Endothelial cell of umbilical vein (primary cell): ENCODE results near the gene DDX54. TPM values are rescaled to one million over a fixed set of nuclear protein-coding genes. Genes with fewer than 3 reads are reported as not detected.

ENCODE experiments used
- BruUV-seq: library from RNA; stranded (reverse); fragments of 400-500 nt; replicated peaks from 2 replicates; lab custom pipeline; 2021; lab: Mats Ljungman, UMichigan
- CTCF ChIA-PET: fragments of 300-600, 350-600 bp; sonication (Branson Sonifier 250); formaldehyde crosslinking; loops from one replicate; lab custom pipeline; 2021; ENCODE audit warnings: antibody characterized with exemption, inconsistent platforms; lab: Charles Lee
- POLR2A ChIA-PET: fragments of 300-600, 350-600 bp; sonication (Branson Sonifier 250); formaldehyde crosslinking; loops from one replicate; lab custom pipeline; 2021; ENCODE audit warnings: antibody characterized with exemption, inconsistent platforms; lab: Charles Lee
- DNase-seq: peaks from one replicate; pipeline ENCODE4 v3.0.0-alpha.2; 2011; ENCODE audit warnings: low read depth, low spot score
- FAIRE-seq: peaks from 2 replicates; lab custom pipeline; 2011; peaks lifted over from hg19 to GRCh38; lab: Jason Lieb, UNC
- H2AFZ ChIP-seq: 2 replicates; pipeline ENCODE4 v1.6.0; 2012; ENCODE audit warnings: low read depth, low read length, control low read depth, inconsistent platforms
- H3K27ac ChIP-seq: 2 replicates; pipeline ENCODE4 v1.5.1; 2011; ENCODE audit warnings: low read depth, mild to moderate bottlenecking, control low read depth, low read length, moderate library complexity; ENCODE audit not compliant: insufficient read depth
- H3K27me3 ChIP-seq, 2 experiments: 2 replicates each; pipeline versions ENCODE4 v1.6.0 to v1.6.1; 2011; ENCODE audit warnings: low read length in 2 of 2, mixed read lengths in 1 of 2; ENCODE audit not compliant: control insufficient read depth in 2 of 2, insufficient read depth in 2 of 2
- H3K36me3 ChIP-seq, 2 experiments: 2 replicates in 1 of 2; 3 replicates in 1 of 2; pipeline ENCODE4 v1.5.1; 2011; ENCODE audit warnings: low read length in 2 of 2, mild to moderate bottlenecking in 1 of 2, moderate library complexity in 1 of 2; ENCODE audit not compliant: control insufficient read depth in 2 of 2, insufficient read depth in 2 of 2; ENCODE audit errors: extremely low read depth in 1 of 2
- H3K4me1 ChIP-seq: 3 replicates; pipeline ENCODE4 v1.5.1; 2011; ENCODE audit warnings: mild to moderate bottlenecking, low read length; ENCODE audit not compliant: control insufficient read depth, insufficient read depth; ENCODE audit errors: extremely low read depth
- H3K4me2 ChIP-seq: 2 replicates; pipeline ENCODE4 v1.6.1; 2011; ENCODE audit warnings: low read length, control low read depth, mixed read lengths; ENCODE audit not compliant: insufficient read depth
- H3K4me3 ChIP-seq, 3 experiments: fragments of 200-600 bp in 1 of 3; sonication (generic), shearing (Covaris generic) in 1 of 3; replicated peaks in 1 of 3; 2 replicates each; pipeline ENCODE4 v1.5.1; 2011 to 2016; ENCODE audit warnings: control low read depth in 3 of 3, low read length in 3 of 3, mild to moderate bottlenecking in 2 of 3, inconsistent platforms in 1 of 3, low read depth in 1 of 3, moderate library complexity in 1 of 3; ENCODE audit not compliant: insufficient read depth in 1 of 3
- H3K79me2 ChIP-seq: 2 replicates; pipeline ENCODE4 v1.6.0; 2012; ENCODE audit warnings: low read length, inconsistent platforms; ENCODE audit not compliant: control insufficient read depth, insufficient read depth
- H3K9ac ChIP-seq: replicated peaks from 2 replicates; pipeline ENCODE3; 2011; ENCODE audit warnings: low read length, control low read depth; ENCODE audit not compliant: insufficient read depth; ENCODE audit errors: extremely low read depth
- H3K9me1 ChIP-seq: replicated peaks from 3 replicates; pipeline ENCODE4 v1.6.0; 2011; ENCODE audit warnings: mild to moderate bottlenecking, low read length; ENCODE audit not compliant: control insufficient read depth, insufficient read depth; ENCODE audit errors: extremely low read depth
- H3K9me3 ChIP-seq: replicated peaks from 2 replicates; pipeline ENCODE4 v1.5.1; 2012; ENCODE audit warnings: low read length, inconsistent platforms; ENCODE audit not compliant: control insufficient read depth, insufficient read depth
- H4K20me1 ChIP-seq: replicated peaks from 2 replicates; pipeline ENCODE3; 2011; ENCODE audit warnings: mild to moderate bottlenecking, low read length; ENCODE audit not compliant: control insufficient read depth, insufficient read depth; ENCODE audit errors: extremely low read depth
- EZH2 ChIP-seq: IDR thresholded peaks from 2 replicates; pipeline ENCODE4 v1.6.1; 2012; ENCODE audit warnings: borderline replicate concordance, low read depth, mild to moderate bottlenecking, moderate library complexity, low read length, inconsistent platforms; ENCODE audit not compliant: severe bottlenecking
- FOS ChIP-seq: IDR thresholded peaks from 2 replicates; pipeline ENCODE4 v1.6.1; 2011; ENCODE audit warnings: mild to moderate bottlenecking, low read length, moderate library complexity, borderline replicate concordance; ENCODE audit not compliant: insufficient read depth
- GATA2 ChIP-seq: IDR thresholded peaks from 2 replicates; pipeline ENCODE4 v1.7.0; 2011; ENCODE audit warnings: low read depth, mild to moderate bottlenecking, moderate library complexity, mixed read lengths, low read length; ENCODE audit not compliant: insufficient read length, insufficient read depth
- JUN ChIP-seq: IDR thresholded peaks from 2 replicates; pipeline ENCODE4 v1.6.1; 2011; ENCODE audit warnings: borderline replicate concordance, low read depth; ENCODE audit not compliant: insufficient read length, insufficient read depth
- MYC ChIP-seq: IDR thresholded peaks from one replicate; pipeline ENCODE4 v1.6.1; 2011; ENCODE audit warnings: mild to moderate bottlenecking, low read depth, low read length
- POLR2A ChIP-seq: IDR thresholded peaks from 2 replicates; pipeline ENCODE4 v1.6.1; 2012; ENCODE audit warnings: low read depth, mild to moderate bottlenecking, control low read depth, low read length
- POLR2AphosphoS5 ChIP-seq: IDR thresholded peaks from 2 replicates; pipeline ENCODE4 v1.6.1; 2012; ENCODE audit warnings: low read depth, mild to moderate bottlenecking, control low read depth, low read length, moderate library complexity; ENCODE audit not compliant: insufficient read depth
- dilution Hi-C: fragments of 300-500 bp; cut with MboI; formaldehyde crosslinking; loops from one replicate; pipeline ENCODE4 v1.15.0; 2019; ENCODE audit warnings: low sequenced_read_pairs; ENCODE audit not compliant: extremely low pct_ligation_motif_present
- intact Hi-C: fragments of 100-400 bp; cut with micrococcal nuclease; formaldehyde crosslinking; loops from one replicate; pipeline ENCODE4 v1.10.0; 2022
- polyA plus RNA-seq, 4 experiments: library from polyadenylated mRNA; depleted of rRNA in 3 of 4; stranded (reverse) in 3 of 4; unstranded in 1 of 4; fragments of >200 nt; gene quantifications; 2 replicates each; pipeline versions ENCODE4 v1.2.1 to v1.2.3, GENCODE V29; 2011 to 2012; ENCODE audit warnings: missing spikeins in 1 of 4
- total RNA-seq: library from RNA; stranded (reverse); gene quantifications from 2 replicates; pipeline ENCODE4 v1.2.3, GENCODE V29; 2021
- TF ChIP-seq, protein P1 (sequence below): IDR thresholded peaks from 2 replicates; pipeline ENCODE4 v1.6.1; 2011; ENCODE audit not compliant: insufficient read depth, insufficient read length
- TF ChIP-seq, protein P2 (sequence below), 2 donors: IDR thresholded peaks; 1 replicate in 1 of 2; 2 replicates in 1 of 2; pipeline ENCODE4 v1.5.1; 2011; ENCODE audit warnings: low read length in 2 of 2, mild to moderate bottlenecking in 2 of 2, moderate library complexity in 2 of 2, control low read depth in 1 of 2, inconsistent platforms in 1 of 2, low read depth in 1 of 2; ENCODE audit not compliant: insufficient read depth in 1 of 2; ENCODE audit errors: extremely low read depth in 1 of 2

The DDX54 gene
- total and polyA plus RNA-seq, 2 donors (not counting 3 experiments of a cell fraction or from before 2014, with no cell fraction given), result 54.1 to 90.0 TPM

DNA sequence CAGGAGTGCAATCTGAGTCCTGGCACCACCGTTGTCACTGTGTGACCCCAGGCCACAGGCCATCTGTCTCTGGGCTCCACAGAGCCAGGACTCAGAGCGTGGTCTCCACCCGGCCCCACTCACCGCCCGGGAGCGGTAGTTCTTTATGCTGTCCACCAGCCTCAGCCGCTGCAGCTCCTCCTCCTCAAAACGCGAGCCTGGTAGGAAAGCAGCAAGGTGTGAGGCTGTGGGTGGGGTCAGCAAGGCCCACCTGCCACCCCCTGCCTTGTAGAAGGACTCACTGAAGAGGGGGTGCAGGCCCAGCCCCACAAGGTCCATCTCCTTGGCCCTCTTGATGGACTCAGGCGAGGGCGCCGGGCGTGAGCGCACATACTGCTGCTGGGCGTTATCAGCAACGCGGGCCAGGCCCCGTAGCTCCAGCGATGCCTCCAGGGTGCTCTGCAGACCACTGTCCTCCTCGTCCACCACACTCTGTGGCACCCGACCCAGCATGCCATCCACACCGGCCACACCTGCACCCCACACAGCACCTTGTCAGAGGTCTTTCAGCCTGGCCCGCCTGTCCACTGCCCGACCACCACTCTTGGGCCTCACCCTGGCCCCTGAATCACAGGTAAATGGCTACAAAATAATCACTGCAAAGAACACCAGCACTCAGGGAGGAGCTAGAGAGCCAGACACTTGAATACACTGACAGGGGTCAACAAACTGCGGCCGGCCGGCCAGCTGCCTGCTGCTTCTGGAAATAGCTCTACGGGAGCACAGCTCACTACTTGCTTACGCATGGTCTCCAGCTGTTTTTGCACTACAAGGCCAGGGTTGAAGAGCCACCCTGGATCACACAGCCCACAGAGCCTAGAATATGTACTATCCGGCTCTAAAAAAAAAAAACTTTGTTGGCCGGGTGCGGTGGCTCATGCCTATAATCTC lies 19.5 kb downstream of the DDX54 start:
- H3K9ac ChIP-seq, result no peak overlapping the region
- H3K4me2 ChIP-seq, result no peak overlapping the region
- CTCF ChIA-PET, result interaction anchor here (1.3 to 4.3 kb wide), 5 partner anchors 8 to 173 kb away, joined by 3 to 17 read pairs (median 11); no protein-coding TSS in a partner anchor
- H3K27ac ChIP-seq, result no peak overlapping the region
- H3K4me1 ChIP-seq, result no peaks in the 10 kb centered on the region
- no peak overlapping the region for H2AFZ ChIP-seq
- DNase-seq (no peak), FAIRE-seq (no peak)
- TF ChIP-seq MYC (no peak), POLR2A (no peak), GATA2 (no peak), EZH2 (no peak), JUN (no peak), FOS (no peak), POLR2AphosphoS5 (no peak)
- TF ChIP-seq, protein P1, sequence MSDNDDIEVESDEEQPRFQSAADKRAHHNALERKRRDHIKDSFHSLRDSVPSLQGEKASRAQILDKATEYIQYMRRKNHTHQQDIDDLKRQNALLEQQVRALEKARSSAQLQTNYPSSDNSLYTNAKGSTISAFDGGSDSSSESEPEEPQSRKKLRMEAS, result no peak
- TF ChIP-seq, protein P2, sequence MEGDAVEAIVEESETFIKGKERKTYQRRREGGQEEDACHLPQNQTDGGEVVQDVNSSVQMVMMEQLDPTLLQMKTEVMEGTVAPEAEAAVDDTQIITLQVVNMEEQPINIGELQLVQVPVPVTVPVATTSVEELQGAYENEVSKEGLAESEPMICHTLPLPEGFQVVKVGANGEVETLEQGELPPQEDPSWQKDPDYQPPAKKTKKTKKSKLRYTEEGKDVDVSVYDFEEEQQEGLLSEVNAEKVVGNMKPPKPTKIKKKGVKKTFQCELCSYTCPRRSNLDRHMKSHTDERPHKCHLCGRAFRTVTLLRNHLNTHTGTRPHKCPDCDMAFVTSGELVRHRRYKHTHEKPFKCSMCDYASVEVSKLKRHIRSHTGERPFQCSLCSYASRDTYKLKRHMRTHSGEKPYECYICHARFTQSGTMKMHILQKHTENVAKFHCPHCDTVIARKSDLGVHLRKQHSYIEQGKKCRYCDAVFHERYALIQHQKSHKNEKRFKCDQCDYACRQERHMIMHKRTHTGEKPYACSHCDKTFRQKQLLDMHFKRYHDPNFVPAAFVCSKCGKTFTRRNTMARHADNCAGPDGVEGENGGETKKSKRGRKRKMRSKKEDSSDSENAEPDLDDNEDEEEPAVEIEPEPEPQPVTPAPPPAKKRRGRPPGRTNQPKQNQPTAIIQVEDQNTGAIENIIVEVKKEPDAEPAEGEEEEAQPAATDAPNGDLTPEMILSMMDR (IDR thresholded peaks at IDR 0.05; ENCODE audit: extremely low read depth in 1 of 2, insufficient read depth in 1 of 2, low read depth in 1 of 2, low read length in 2 of 2), result no peak
- intact Hi-C loops, result no loop called here
- H3K9me3 ChIP-seq, result no peaks in the 10 kb centered on the region
- no peaks in the 10 kb centered on the region for H3K79me2 ChIP-seq
- POLR2A ChIA-PET, result no interaction called here
- H3K27me3 ChIP-seq, result no peaks in the 10 kb centered on the region
- peaks cover 10 to 40% of the 10 kb centered on the region in 2 experiments for H3K36me3 ChIP-seq
- no TSS peak for BruUV-seq
- dilution Hi-C loops, result no loop called here
- no peaks in the 10 kb centered on the region for H4K20me1 ChIP-seq
- H3K4me3 ChIP-seq, result no peak overlapping the region
- no peaks in the 10 kb centered on the region for H3K9me1 ChIP-seq
